GM12878 (cell line): ENCODE measurements around the gene PRSS2. TPM values are rescaled to one million over a fixed set of nuclear protein-coding genes. Genes with fewer than 3 reads are reported as not detected.

Experiments used
- BACH1 ChIP-seq: fragments of 450-650 bp; IDR thresholded peaks from 2 replicates; pipeline ENCODE4 v1.6.1; 2017; ENCODE audit warnings: mild to moderate bottlenecking, borderline replicate concordance
- BCLAF1 ChIP-seq: fragments of 450-650 bp; IDR thresholded peaks from 2 replicates; pipeline ENCODE4 v1.6.1; 2017; ENCODE audit warnings: antibody characterized with exemption, mild to moderate bottlenecking, moderate library complexity
- ELK1 ChIP-seq: IDR thresholded peaks from 2 replicates; pipeline ENCODE4 v1.6.1; 2012; ENCODE audit warnings: low read depth, low read length, improper control_type of control experiment
- IKZF1 ChIP-seq: fragments of 450-650 bp; conservative IDR thresholded peaks from 2 replicates; pipeline ENCODE4 v1.6.1; 2017; ENCODE audit warnings: antibody characterized with exemption, mild to moderate bottlenecking
- IKZF2 ChIP-seq, 2 experiments: fragments of 450-650 bp; IDR thresholded peaks; 2 replicates each; pipeline ENCODE4 v1.6.1; 2017; ENCODE audit warnings: mild to moderate bottlenecking in 2 of 2, moderate library complexity in 2 of 2
- MAX ChIP-seq: IDR thresholded peaks from 2 replicates; pipeline ENCODE4 v1.6.1; 2012; ENCODE audit warnings: low read depth, low read length, improper control_type of control experiment
- NFIC ChIP-seq: IDR thresholded peaks from 2 replicates; pipeline ENCODE4 v1.6.1; 2012; ENCODE audit warnings: low read depth, mild to moderate bottlenecking, inconsistent platforms, low read length, moderate library complexity
- RAD21 ChIP-seq: IDR thresholded peaks from 2 replicates; pipeline ENCODE4 v1.6.1; 2011; ENCODE audit warnings: mild to moderate bottlenecking, low read depth, low read length, moderate library complexity; ENCODE audit not compliant: insufficient read depth
- RAD51 ChIP-seq: fragments of 450-650 bp; IDR thresholded peaks from 2 replicates; pipeline ENCODE4 v1.6.1; 2016; ENCODE audit warnings: moderate library complexity, mild to moderate bottlenecking, inconsistent platforms
- SMAD1 ChIP-seq: fragments of 450-650 bp; IDR thresholded peaks from 2 replicates; pipeline ENCODE4 v1.6.1; 2018; ENCODE audit warnings: mild to moderate bottlenecking, low read depth; ENCODE audit not compliant: partially characterized antibody
- SMARCA5 ChIP-seq: fragments of 450-650 bp; IDR thresholded peaks from 2 replicates; pipeline ENCODE4 v1.6.1; 2017; ENCODE audit warnings: mild to moderate bottlenecking
- SUZ12 ChIP-seq: fragments of 200-600 bp; sonication (generic); IDR thresholded peaks from one replicate; pipeline ENCODE4 v1.6.1; 2018; ENCODE audit warnings: antibody characterized with exemption, mild to moderate bottlenecking; ENCODE audit not compliant: unreplicated experiment
- TCF7 ChIP-seq: IDR thresholded peaks from 2 replicates; pipeline ENCODE4 v1.6.1; 2014; ENCODE audit warnings: antibody characterized with exemption, borderline replicate concordance
- WRNIP1 ChIP-seq: IDR thresholded peaks from 2 replicates; pipeline ENCODE4 v1.6.1; 2011; ENCODE audit warnings: low read depth, low read length, improper control_type of control experiment, borderline replicate concordance
- ZBTB4 ChIP-seq: fragments of 450-650 bp; formaldehyde crosslinking; IDR thresholded peaks from 2 replicates; pipeline ENCODE4 v1.4.0; 2022; ENCODE audit warnings: mild to moderate bottlenecking, moderate library complexity
- ZBTB40 ChIP-seq: fragments of 450-650 bp; IDR thresholded peaks from 2 replicates; pipeline ENCODE4 v1.6.1; 2016; ENCODE audit warnings: mild to moderate bottlenecking, moderate library complexity, borderline replicate concordance
- ZNF207 ChIP-seq: fragments of 450-650 bp; IDR thresholded peaks from 2 replicates; pipeline ENCODE4 v1.6.1; 2014; ENCODE audit warnings: antibody characterized with exemption, mild to moderate bottlenecking, borderline replicate concordance
- polyA plus RNA-seq, 11 experiments: library from polyadenylated mRNA; depleted of rRNA in 4 of 11; unstranded in 6 of 11; stranded (reverse) in 5 of 11; fragments of >200 nt; fragmentation: Nextera tagmentation in 4 of 11; fragmentation: Illumina TruSeq in 1 of 11; extraction: Ambion mirVana in 4 of 11; extraction: Trizol in 1 of 11; gene quantifications; 1 replicate in 1 of 11; 2 replicates in 10 of 11; pipeline versions ENCODE4 v1.2.1 to v1.2.3, GENCODE V29; 2011 to 2016; ENCODE audit warnings: inconsistent platforms in 2 of 11, missing spikeins in 2 of 11, low read depth in 1 of 11
- total RNA-seq, 4 experiments: library from RNA; depleted of rRNA in 3 of 4; stranded (reverse); fragments of >200 nt in 3 of 4; fragmentation: Illumina TruSeq in 1 of 4; extraction: Trizol in 1 of 4; gene quantifications; 2 replicates each; pipeline versions ENCODE4 v1.2.1 to v1.2.3, GENCODE V29; 2013 to 2021

PRSS2 gene
- total and polyA plus RNA-seq, 10 of the 15 experiments (the other 5 are each of a cell fraction or from before 2014, with no cell fraction given): 0.21 to 28.8 (median 0.41) TPM; not detected in 7

GRCh38 chr7:142808802-142809583 is 38.2 kb downstream of the PRSS2 start (continued):
- TF ChIP-seq RAD21: peak; percentile 27; the same call in 1 of the 2 replicates
- no peak for TF ChIP-seq SUZ12
- TF ChIP-seq IKZF2 (IDR thresholded peaks at IDR 0.05): peak; percentile 96 to 97
- TF ChIP-seq SMAD1: peak; percentile 77
- peak; percentile 80; the same call in 1 of the 2 replicates for TF ChIP-seq ZBTB40
- TF ChIP-seq BACH1: peak; percentile 91
- TF ChIP-seq IKZF1: peak; percentile 97
- peak; percentile 67; the same call in 1 of the 2 replicates for TF ChIP-seq RAD51
- peak; percentile 38; the same call in 1 of the 2 replicates for TF ChIP-seq ELK1
- peak; percentile 77; the same call in 1 of the 2 replicates for TF ChIP-seq WRNIP1
- no peak for TF ChIP-seq ZBTB4 (CRISPR knock-in tag)
- TF ChIP-seq SMARCA5: peak; percentile 78
- no peak for TF ChIP-seq BCLAF1
- no peak for TF ChIP-seq ZNF207
- TF ChIP-seq NFIC: peak; percentile 99
- peak; percentile 22; the same call in 1 of the 2 replicates for TF ChIP-seq TCF7
- peak; percentile 65 for TF ChIP-seq MAX
